ENCODE results near the gene HPCAL4.

HPCAL4 gene

DNA sequence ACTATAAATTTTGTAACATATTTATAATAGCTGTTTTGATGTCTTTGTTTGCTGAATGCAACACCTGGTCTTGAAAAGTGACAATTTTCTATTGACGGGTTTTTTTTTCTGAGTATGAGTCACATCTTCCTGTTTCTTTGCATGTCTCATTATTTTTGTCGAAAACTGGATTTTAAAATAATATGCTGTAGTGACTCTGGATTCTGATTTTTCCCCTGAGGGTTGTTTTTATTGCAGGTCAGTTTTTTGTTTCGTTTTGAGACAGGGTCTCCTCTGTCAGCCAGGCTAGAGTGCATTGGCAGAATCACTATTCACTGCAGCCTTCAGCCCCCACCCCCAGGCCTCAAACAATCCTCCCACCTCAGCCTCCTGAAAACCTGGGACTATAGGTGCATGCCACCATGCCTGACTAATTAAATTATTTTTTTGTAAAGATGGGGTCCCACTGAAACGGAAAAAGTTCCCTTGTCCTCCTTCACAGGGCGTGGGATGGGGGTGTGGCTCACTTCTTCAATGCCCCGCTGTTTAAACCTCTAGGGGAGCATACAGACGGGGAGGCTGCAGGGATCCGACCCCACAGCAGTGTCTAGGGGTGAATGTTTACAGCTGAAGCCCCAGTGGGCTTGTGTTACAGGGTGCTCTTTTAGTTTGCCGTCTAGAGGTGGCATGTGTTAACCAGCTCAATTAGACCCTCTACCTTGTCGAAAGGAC, 36.1 kb upstream of the HPCAL4 start:
- H3K4me1 ChIP-seq (ENCODE audit: control insufficient read depth in 5 of 5, insufficient read depth in 5 of 5, low read length in 5 of 5): no peaks in the 10 kb centered on the region
- H3K4me3 ChIP-seq (ENCODE audit: low read depth in 1 of 5, low read length in 5 of 5): no peak overlapping the region
- peaks cover 12 to 25% (median 13%) of the 10 kb centered on the region in 5 donors for H3K27me3 ChIP-seq (ENCODE audit: control insufficient read depth in 5 of 5, insufficient read depth in 4 of 5, low read length in 5 of 5)

DNA sequence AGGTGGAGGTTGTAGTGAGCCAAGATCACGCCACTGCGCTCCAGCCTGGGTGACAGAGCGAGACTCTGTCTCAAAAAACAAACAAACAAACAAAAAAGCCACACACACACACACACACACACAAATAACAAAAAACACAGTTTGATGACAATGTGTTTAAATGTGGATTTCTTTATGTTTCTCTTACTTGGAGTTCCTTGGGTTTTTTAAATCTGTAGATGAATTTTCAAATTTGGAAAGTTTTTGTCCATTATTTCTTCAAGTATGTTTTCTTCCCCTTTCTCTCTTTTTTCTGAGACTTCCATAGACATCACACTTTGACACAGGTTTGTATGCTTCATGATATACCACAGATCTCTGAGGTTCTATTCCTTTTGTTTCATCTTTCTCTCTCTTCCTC, 35.4 kb upstream of the HPCAL4 start:
- Histone ChIP-seq H3K27ac (ENCODE audit: low read depth, low read length) (no peak overlapping the region), H3K4me3 (ENCODE audit: low read depth in 1 of 5, low read length in 5 of 5) (no peak overlapping the region), H3K9me3 (ENCODE audit: control insufficient read depth in 5 of 5, low read length in 5 of 5) (no peaks in the 10 kb centered on the region), H3K9ac (ENCODE audit: low read length in 5 of 5) (no peak overlapping the region), H3K27me3 (ENCODE audit: control insufficient read depth in 5 of 5, insufficient read depth in 4 of 5, low read length in 5 of 5) (peaks cover 12 to 23% (median 13%) of the 10 kb centered on the region in 5 donors), H3K36me3 (ENCODE audit: control insufficient read depth in 5 of 5, insufficient read depth in 5 of 5, low read length in 5 of 5) (no peaks in the 10 kb centered on the region), H3K4me1 (ENCODE audit: control insufficient read depth in 5 of 5, insufficient read depth in 5 of 5, low read length in 5 of 5) (no peaks in the 10 kb centered on the region)

More for the DNA sequence above, 36.1 kb upstream of the HPCAL4 start:
- Histone ChIP-seq H3K9me3 (ENCODE audit: control insufficient read depth in 5 of 5, low read length in 5 of 5) (no peaks in the 10 kb centered on the region), H3K9ac (ENCODE audit: low read length in 5 of 5) (no peak overlapping the region), H3K27ac (ENCODE audit: low read depth, low read length) (no peak overlapping the region), H3K36me3 (ENCODE audit: control insufficient read depth in 5 of 5, insufficient read depth in 5 of 5, low read length in 5 of 5) (no peaks in the 10 kb centered on the region)

DNA sequence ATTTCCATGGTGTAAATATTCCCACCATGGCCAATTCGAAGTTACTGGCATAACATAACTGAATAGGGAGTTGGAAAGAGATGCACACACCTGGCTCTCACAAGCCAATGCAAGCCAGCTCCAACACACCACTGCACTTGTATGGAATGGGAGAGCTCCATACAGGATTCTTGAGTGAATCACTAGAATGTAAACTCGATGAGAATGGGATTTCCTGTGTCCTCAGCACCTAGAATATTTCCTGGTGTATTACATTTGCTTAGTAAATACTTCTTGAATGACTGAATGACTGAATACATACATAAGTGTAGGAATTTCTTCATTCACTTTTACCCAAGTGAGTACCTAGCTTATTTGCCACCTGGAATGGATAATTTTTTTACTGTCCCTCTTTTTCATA, 31.3 kb upstream of the HPCAL4 start:
- no peak overlapping the region for H3K9ac ChIP-seq (ENCODE audit: low read length in 5 of 5)
- no peak overlapping the region for H3K27ac ChIP-seq (ENCODE audit: low read depth, low read length)
- no peaks in the 10 kb centered on the region for H3K9me3 ChIP-seq (ENCODE audit: control insufficient read depth in 5 of 5, low read length in 5 of 5)
- H3K4me1 ChIP-seq (ENCODE audit: control insufficient read depth in 5 of 5, insufficient read depth in 5 of 5, low read length in 5 of 5): no peaks in the 10 kb centered on the region
- H3K36me3 ChIP-seq (ENCODE audit: control insufficient read depth in 5 of 5, insufficient read depth in 5 of 5, low read length in 5 of 5): no peaks in the 10 kb centered on the region
- H3K27me3 ChIP-seq (ENCODE audit: control insufficient read depth in 5 of 5, insufficient read depth in 4 of 5, low read length in 5 of 5): peaks cover 3 to 15% (median 11%) of the 10 kb centered on the region in 5 donors
- H3K4me3 ChIP-seq (ENCODE audit: low read depth in 1 of 5, low read length in 5 of 5): no peak overlapping the region

DNA sequence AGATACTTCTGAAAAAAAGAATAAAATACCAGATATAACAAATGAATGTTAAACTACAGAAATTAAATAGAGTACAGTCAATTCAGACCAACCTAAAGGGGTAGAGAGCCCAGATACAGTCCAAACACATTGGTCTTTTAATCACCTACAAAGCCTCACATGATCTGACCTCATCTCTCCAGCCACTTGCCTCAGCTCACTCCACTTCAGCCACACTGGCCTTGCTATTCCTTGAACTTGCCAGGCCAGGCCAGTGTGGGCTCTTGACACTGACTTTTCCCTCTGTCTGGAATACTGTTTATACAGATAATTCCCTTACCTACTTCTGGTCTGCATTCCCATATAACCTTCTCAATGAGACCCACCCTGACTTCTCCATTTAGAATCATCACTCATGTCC, 30.4 kb upstream of the HPCAL4 start:
- Histone ChIP-seq H3K9me3 (ENCODE audit: control insufficient read depth in 5 of 5, low read length in 5 of 5) (no peaks in the 10 kb centered on the region), H3K4me1 (ENCODE audit: control insufficient read depth in 5 of 5, insufficient read depth in 5 of 5, low read length in 5 of 5) (no peaks in the 10 kb centered on the region), H3K27me3 (ENCODE audit: control insufficient read depth in 5 of 5, insufficient read depth in 4 of 5, low read length in 5 of 5) (peaks cover 6 to 14% (median 10%) of the 10 kb centered on the region in 5 donors), H3K27ac (ENCODE audit: low read depth, low read length) (no peak overlapping the region), H3K36me3 (ENCODE audit: control insufficient read depth in 5 of 5, insufficient read depth in 5 of 5, low read length in 5 of 5) (no peaks in the 10 kb centered on the region), H3K4me3 (ENCODE audit: low read depth in 1 of 5, low read length in 5 of 5) (no peak overlapping the region), H3K9ac (ENCODE audit: low read length in 5 of 5) (no peak overlapping the region)

DNA sequence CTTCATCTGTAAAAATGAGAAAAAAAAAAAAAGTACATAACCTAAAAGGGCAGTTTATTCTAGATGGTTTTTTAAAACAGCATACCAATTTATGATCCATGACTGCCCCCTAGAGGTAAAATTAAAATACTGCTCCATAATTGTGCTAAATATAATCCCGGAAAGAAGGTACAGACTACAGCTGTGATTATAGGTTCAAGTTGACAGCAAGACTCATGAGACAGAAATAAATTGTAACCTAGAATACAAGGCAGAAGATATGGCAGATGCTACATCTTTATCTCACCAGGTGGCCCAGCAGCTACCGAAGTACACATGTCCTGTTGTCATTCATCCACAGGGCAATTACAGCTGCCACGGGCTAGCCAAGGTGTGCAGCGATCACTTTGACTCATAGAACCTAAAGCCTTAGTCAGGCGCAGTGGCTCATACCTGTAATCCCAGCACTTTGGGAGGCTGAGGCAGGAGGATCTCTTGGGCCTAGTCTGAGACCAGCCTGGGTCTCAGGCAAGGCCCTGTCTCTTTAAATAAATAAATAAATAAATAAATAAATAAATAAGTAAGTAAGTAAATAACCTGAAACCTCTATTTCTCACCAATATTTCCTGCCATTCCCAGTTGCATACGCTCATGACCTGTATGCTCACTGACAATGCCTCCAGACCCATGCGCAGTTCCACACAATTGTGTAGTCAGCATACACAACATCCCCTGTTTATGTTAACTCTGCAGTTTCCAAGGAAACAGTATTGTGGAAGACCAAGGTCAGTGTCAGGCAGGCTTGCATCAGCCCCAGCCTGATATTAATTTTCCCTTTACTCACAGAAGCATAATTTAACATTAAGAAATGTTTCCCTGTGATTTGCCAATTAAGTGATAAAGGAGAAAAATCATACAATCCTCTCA, 29.1 kb upstream of the HPCAL4 start:
- no peaks in the 10 kb centered on the region for H3K9me3 ChIP-seq (ENCODE audit: control insufficient read depth in 5 of 5, low read length in 5 of 5)
- no peak overlapping the region for H3K4me3 ChIP-seq (ENCODE audit: low read depth in 1 of 5, low read length in 5 of 5)
- no peaks in the 10 kb centered on the region for H3K4me1 ChIP-seq (ENCODE audit: control insufficient read depth in 5 of 5, insufficient read depth in 5 of 5, low read length in 5 of 5)
- no peak overlapping the region for H3K27ac ChIP-seq (ENCODE audit: low read depth, low read length)
- no peaks in the 10 kb centered on the region for H3K36me3 ChIP-seq (ENCODE audit: control insufficient read depth in 5 of 5, insufficient read depth in 5 of 5, low read length in 5 of 5)
- peaks cover 6 to 17% (median 10%) of the 10 kb centered on the region in 5 donors for H3K27me3 ChIP-seq (ENCODE audit: control insufficient read depth in 5 of 5, insufficient read depth in 4 of 5, low read length in 5 of 5)
- no peak overlapping the region for H3K9ac ChIP-seq (ENCODE audit: low read length in 5 of 5)

DNA sequence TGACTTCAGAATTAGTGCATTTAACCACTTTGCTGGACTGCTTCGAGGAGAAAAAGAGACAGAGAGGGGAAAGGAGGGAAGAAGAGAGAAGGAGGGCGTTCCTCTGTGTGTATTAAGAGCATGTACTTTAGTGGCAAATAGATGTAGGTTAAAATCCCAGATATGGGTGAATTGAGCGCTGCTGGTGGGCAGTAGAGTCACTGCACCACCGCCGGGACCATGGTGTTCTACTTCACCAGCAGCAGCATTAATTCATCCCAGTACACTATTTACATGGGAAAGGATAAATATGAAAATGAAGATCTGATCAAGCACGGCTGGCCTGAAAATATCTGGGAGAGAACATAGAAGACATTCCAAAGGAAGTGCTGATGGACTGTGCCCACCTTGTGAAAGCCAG, 26.6 kb upstream of the HPCAL4 start:
- Histone ChIP-seq H3K27ac (ENCODE audit: low read depth, low read length) (no peak overlapping the region), H3K4me1 (ENCODE audit: control insufficient read depth in 5 of 5, insufficient read depth in 5 of 5, low read length in 5 of 5) (no peaks in the 10 kb centered on the region), H3K36me3 (ENCODE audit: control insufficient read depth in 5 of 5, insufficient read depth in 5 of 5, low read length in 5 of 5) (no peaks in the 10 kb centered on the region), H3K9ac (ENCODE audit: low read length in 5 of 5) (no peak overlapping the region), H3K4me3 (ENCODE audit: low read depth in 1 of 5, low read length in 5 of 5) (no peak overlapping the region), H3K27me3 (ENCODE audit: control insufficient read depth in 5 of 5, insufficient read depth in 4 of 5, low read length in 5 of 5) (peaks cover 8 to 23% (median 10%) of the 10 kb centered on the region in 5 donors), H3K9me3 (ENCODE audit: control insufficient read depth in 5 of 5, low read length in 5 of 5) (no peaks in the 10 kb centered on the region)

DNA sequence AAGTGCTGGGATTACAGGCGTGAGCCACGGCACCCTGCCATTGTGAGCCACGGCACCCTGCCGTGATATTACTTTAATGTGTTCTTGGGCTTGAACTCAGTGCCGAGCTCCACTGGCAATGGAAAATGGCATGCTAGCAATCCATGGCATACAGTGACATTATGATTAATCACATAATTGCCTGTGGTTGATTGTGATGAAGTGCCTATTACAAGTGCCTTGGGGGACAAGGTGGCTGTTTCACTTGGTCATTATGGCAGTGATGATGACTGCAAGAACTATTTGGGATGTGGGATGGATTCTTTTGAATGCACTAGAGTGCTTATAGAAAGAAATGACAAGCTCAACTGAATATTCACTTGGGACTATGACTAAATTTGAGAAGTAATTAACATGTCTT, 22.3 kb upstream of the HPCAL4 start:
- H3K9me3 ChIP-seq (ENCODE audit: control insufficient read depth in 5 of 5, low read length in 5 of 5): no peaks in the 10 kb centered on the region
- peaks cover 9 to 40% (median 13%) of the 10 kb centered on the region in 5 donors for H3K27me3 ChIP-seq (ENCODE audit: control insufficient read depth in 5 of 5, insufficient read depth in 4 of 5, low read length in 5 of 5)
- H3K36me3 ChIP-seq (ENCODE audit: control insufficient read depth in 5 of 5, insufficient read depth in 5 of 5, low read length in 5 of 5): no peaks in the 10 kb centered on the region
- H3K9ac ChIP-seq (ENCODE audit: low read length in 5 of 5): no peak overlapping the region
- H3K27ac ChIP-seq (ENCODE audit: low read depth, low read length): no peak overlapping the region
- no peaks in the 10 kb centered on the region for H3K4me1 ChIP-seq (ENCODE audit: control insufficient read depth in 5 of 5, insufficient read depth in 5 of 5, low read length in 5 of 5)
- H3K4me3 ChIP-seq (ENCODE audit: low read depth in 1 of 5, low read length in 5 of 5): no peak overlapping the region

DNA sequence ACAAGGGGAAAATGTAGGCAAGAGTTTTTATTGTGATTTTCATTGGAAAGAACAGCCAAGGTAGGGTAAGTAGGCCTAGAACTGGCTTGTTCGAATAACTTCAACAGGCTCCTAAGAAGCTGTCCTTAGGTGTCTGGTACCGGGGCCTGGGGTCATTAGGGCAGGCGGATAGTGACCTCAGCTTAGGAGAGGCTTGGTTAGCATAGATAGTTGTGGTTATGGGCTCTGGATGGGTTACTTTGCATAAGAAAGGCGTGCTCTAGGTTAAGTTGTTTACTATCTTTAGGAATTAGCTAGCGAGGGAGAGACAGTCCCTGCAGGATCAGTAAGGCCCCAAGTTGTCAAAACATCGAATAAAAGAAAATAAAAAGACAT, 20.7 kb upstream of the HPCAL4 start:
- peaks cover 3 to 30% (median 8%) of the 10 kb centered on the region in 5 donors for H3K27me3 ChIP-seq (ENCODE audit: control insufficient read depth in 5 of 5, insufficient read depth in 4 of 5, low read length in 5 of 5)
- no peaks in the 10 kb centered on the region for H3K9me3 ChIP-seq (ENCODE audit: control insufficient read depth in 5 of 5, low read length in 5 of 5)
- H3K4me3 ChIP-seq (ENCODE audit: low read depth in 1 of 5, low read length in 5 of 5): no peak overlapping the region
- H3K36me3 ChIP-seq (ENCODE audit: control insufficient read depth in 5 of 5, insufficient read depth in 5 of 5, low read length in 5 of 5): no peaks in the 10 kb centered on the region
- no peak overlapping the region for H3K9ac ChIP-seq (ENCODE audit: low read length in 5 of 5)
- H3K4me1 ChIP-seq (ENCODE audit: control insufficient read depth in 5 of 5, insufficient read depth in 5 of 5, low read length in 5 of 5): no peaks in the 10 kb centered on the region
- no peak overlapping the region for H3K27ac ChIP-seq (ENCODE audit: low read depth, low read length)

DNA sequence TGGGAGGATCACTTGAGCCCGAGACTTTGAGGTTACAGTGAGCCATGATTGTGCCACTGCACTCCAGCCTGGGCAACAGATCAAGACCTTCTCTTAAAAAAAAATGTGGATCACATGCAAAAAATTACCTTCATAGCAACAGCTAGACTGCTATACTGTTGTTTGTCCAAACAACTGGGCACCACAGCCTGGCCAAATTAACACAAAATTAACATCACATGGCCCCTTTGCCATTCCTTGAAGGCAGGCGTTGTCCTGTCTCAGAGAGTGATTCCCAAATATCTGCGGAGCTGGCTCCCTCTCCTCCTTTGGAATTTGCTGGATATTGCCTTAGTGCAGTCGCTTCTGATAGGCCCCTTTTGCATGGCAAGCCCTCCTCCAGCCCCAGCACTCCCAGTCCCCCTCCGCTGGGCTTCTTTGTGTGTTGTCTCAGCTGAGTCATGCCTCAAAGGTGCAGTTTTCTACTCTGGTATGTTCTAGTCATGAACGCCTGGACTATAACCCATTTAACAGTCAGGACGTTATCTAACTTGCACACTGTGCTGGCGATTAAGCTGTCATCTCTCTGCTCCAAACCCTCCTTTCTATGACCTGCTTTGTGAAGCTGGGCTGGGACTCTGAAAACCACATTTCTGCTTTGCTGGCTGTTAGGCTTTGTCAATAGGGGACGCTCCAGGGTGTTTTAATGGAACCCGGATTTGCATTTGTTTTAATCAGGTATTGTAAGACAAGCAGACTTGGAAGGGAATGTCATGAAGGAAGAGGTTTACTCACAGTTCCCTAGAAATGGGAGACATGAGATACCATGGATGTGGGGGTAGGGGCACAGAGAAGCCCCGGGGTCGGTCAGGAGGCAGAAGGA, 20.1 kb upstream of the HPCAL4 start:
- H3K36me3 ChIP-seq (ENCODE audit: control insufficient read depth in 5 of 5, insufficient read depth in 5 of 5, low read length in 5 of 5): no peaks in the 10 kb centered on the region
- no peak overlapping the region for H3K27ac ChIP-seq (ENCODE audit: low read depth, low read length)
- no peak overlapping the region for H3K9ac ChIP-seq (ENCODE audit: low read length in 5 of 5)
- H3K4me3 ChIP-seq (ENCODE audit: low read depth in 1 of 5, low read length in 5 of 5): no peak overlapping the region
- H3K9me3 ChIP-seq (ENCODE audit: control insufficient read depth in 5 of 5, low read length in 5 of 5): no peaks in the 10 kb centered on the region
- H3K27me3 ChIP-seq (ENCODE audit: control insufficient read depth in 5 of 5, insufficient read depth in 4 of 5, low read length in 5 of 5): peaks cover 3 to 30% (median 3%) of the 10 kb centered on the region in 5 donors
- no peaks in the 10 kb centered on the region for H3K4me1 ChIP-seq (ENCODE audit: control insufficient read depth in 5 of 5, insufficient read depth in 5 of 5, low read length in 5 of 5)
